Measurements from ENCODE around the gene DYNLRB1.
"Not testable (repeated sequence)": the region's sequence is repeated elsewhere in the genome, so short reads cannot be mapped to it uniquely, and the experiment has no call there.

The DYNLRB1 gene

GRCh38 chr20:34516247-34517113 lies at the start of gene DYNLRB1:
DYNLRB1 (plus strand) TSS chr20:34516422; CDS start chr20:34516459, 37 bp downstream.
- peak; percentile 84 for DNase-seq

GRCh38 chr20:34468951-34469350 lies 47.3 kb upstream of the DYNLRB1 start:
- DNase-seq, result no peak

- no peak for DNase-seq
Measured at GRCh38 chr20:34472246-34472925, 43.8 kb upstream of the DYNLRB1 start.

GRCh38 chr20:34473262-34473883 lies 42.8 kb upstream of the DYNLRB1 start:
- DNase-seq, result peak; percentile 15

GRCh38 chr20:34475979-34476736 lies 40.1 kb upstream of the DYNLRB1 start:
- DNase-seq, result no peak

GRCh38 chr20:34479627-34480026 lies 36.6 kb upstream of the DYNLRB1 start:
- DNase-seq, result no peak

- DNase-seq, result not testable (repeated sequence)
Measured at GRCh38 chr20:34482154-34482553, 34.1 kb upstream of the DYNLRB1 start.

- not testable (repeated sequence) for DNase-seq
Measured at GRCh38 chr20:34483585-34484220, 32.5 kb upstream of the DYNLRB1 start.

GRCh38 chr20:34485068-34485634 lies 31.1 kb upstream of the DYNLRB1 start:
- no peak for DNase-seq

- no peak for DNase-seq
Measured at GRCh38 chr20:34491226-34491931, 24.8 kb upstream of the DYNLRB1 start.

GRCh38 chr20:34491932-34492509 lies 24.2 kb upstream of the DYNLRB1 start:
- no peak for DNase-seq

- DNase-seq, result no peak
Measured at GRCh38 chr20:34493646-34494045, 22.6 kb upstream of the DYNLRB1 start.

- DNase-seq, result no peak
Measured at GRCh38 chr20:34495307-34495706, 20.9 kb upstream of the DYNLRB1 start.

GRCh38 chr20:34495916-34496315 lies 20.3 kb upstream of the DYNLRB1 start:
- DNase-seq, result peak; percentile 0

GRCh38 chr20:34497596-34497995 lies 18.6 kb upstream of the DYNLRB1 start:
- not testable (repeated sequence) for DNase-seq

GRCh38 chr20:34500823-34501222 lies 15.4 kb upstream of the DYNLRB1 start:
- no peak for DNase-seq

GRCh38 chr20:34506480-34506879 lies 9.7 kb upstream of the DYNLRB1 start:
- DNase-seq, result no peak

GRCh38 chr20:34507702-34508413 lies 8.4 kb upstream of the DYNLRB1 start:
- DNase-seq, result no peak

GRCh38 chr20:34510575-34510974 lies 5.6 kb upstream of the DYNLRB1 start:
- no peak for DNase-seq

- no peak for DNase-seq
Measured at GRCh38 chr20:34511891-34512265, 4.3 kb upstream of the DYNLRB1 start.

Measured in GDM1 (cell line).